LNCAP (cell line): ENCODE data around the gene RAB40C.

Experiments
- CTCF ChIP-seq: fragments of 450-650 bp; IDR thresholded peaks from 2 replicates; pipeline ENCODE4 v1.5.1; 2017; ENCODE audit warnings: mild to moderate bottlenecking

RAB40C gene

GRCh38 chr16:669666-670065, 79.8 kb downstream of the RAB40C start:
- no peak for TF ChIP-seq CTCF

- TF ChIP-seq CTCF = no peak
Measured at GRCh38 chr16:670485-671352, 80.9 kb downstream of the RAB40C start.

- no peak for TF ChIP-seq CTCF
Measured at GRCh38 chr16:671353-672131, 81.7 kb downstream of the RAB40C start.

GRCh38 chr16:672371-672770, 82.5 kb downstream of the RAB40C start:
- TF ChIP-seq CTCF = no peak

- no peak for TF ChIP-seq CTCF
Measured at GRCh38 chr16:672851-673250, 83.0 kb downstream of the RAB40C start.

GRCh38 chr16:673399-673991, 83.6 kb downstream of the RAB40C start:
- no peak for TF ChIP-seq CTCF

GRCh38 chr16:674214-674881, 84.5 kb downstream of the RAB40C start:
- no peak for TF ChIP-seq CTCF
